ENCODE measurements around the gene AK4. TPM values are rescaled to one million over a fixed set of nuclear protein-coding genes. Genes with fewer than 3 reads are reported as not detected.
"Not testable (repeated sequence)": the region's sequence is repeated elsewhere in the genome, so short reads cannot be mapped to it uniquely, and the experiment has no call there.

The AK4 gene
- total RNA-seq, result 100 to 1,000 TPM; 129 TPM

DNA sequence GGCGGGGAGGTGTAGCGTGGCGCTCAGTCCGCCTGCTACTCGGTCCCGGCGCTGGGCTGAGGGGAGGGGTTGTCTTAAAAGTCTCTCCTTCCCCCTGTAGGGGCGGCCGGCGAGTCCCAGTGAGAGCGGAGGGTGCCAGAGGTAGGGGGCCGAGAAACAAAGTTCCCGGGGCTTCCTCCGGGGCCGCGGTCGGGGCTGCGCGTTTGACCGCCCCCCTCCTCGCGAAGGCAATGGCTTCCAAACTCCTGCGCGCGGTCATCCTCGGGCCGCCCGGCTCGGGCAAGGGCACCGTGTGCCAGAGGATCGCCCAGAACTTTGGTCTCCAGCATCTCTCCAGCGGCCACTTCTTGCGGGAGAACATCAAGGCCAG lies at the start of gene AK4:
AK4 (plus strand) TSS at position 26 of the 370 bp plus-strand sequence; CDS start at position 231, 205 bp downstream.
- DNase-seq, H3K9me3 Mint-ChIP-seq: not testable (repeated sequence)
- Mint-ChIP-seq H3K36me3 (peaks cover 29% of the 10 kb centered on the region), H3K27me3 (peaks cover 50% of the 10 kb centered on the region), H3K4me3 (peak within 1 kb of the TSS; percentile 87), H3K4me1 (peaks cover 25% of the 10 kb centered on the region), H3K27ac (peak within 1 kb of the TSS; percentile 86)

DNA sequence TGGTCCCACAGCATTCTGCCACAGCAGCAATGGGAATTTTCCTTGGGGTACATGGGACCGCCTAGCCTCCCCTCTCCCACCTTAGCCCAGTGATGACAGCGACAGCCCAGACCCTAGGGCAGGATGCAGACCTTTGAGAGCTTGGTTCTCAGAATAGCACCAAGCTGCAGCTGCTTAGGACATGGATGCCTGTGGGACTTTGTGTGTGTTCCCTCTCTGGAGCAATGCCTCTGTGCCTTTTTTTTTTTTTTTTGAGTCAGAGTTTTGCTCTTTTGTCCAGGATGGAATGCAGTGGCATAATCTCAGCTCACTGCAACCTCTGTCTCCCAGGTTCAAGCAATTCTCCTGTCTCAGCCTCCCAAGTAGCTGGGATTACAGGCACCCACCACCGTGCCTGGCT lies 44.2 kb upstream of the AK4 start:
- DNase-seq, result no peak
- Mint-ChIP-seq H3K36me3 (no peaks in the 10 kb centered on the region), H3K27me3 (no peaks in the 10 kb centered on the region), H3K9me3 (peaks cover 9% of the 10 kb centered on the region), H3K4me1 (no peaks in the 10 kb centered on the region), H3K27ac (no peak overlapping the region), H3K4me3 (no peak overlapping the region)

DNA sequence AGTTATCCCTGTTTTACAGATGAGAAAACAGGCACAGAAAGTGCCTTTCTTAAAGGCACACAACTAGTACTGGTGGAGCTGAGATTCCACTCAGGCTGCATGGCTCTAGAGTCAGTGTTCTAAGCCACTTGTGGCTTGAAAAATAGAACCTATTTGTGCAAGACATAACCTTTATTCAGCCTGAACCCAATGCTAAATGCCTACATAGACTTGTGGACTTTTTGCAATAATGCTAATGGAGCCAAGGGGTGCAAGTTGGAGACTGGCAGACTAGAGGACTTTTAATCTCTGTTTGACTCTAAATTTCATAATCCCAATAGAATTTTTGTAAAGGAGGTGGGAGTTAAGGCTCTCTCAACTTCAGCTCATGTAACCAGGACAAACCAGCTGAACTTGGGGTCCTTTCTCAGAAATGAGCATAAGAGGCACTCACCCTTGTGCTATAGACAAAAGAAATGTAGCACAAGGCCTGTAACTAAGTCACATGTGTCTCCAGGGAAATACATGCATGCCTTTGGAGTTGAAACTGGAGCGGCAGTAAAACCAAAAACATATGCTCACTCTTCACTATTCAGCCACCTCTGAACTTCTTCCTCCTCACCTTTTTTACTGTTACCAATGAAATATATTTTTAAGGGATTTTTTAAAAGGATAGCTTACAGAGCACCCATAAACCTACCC lies 43.0 kb upstream of the AK4 start:
- H3K4me3 Mint-ChIP-seq, result no peak overlapping the region
- peaks cover 5% of the 10 kb centered on the region for H3K9me3 Mint-ChIP-seq
- DNase-seq, result no peak
- no peaks in the 10 kb centered on the region for H3K36me3 Mint-ChIP-seq
- peaks cover 4% of the 10 kb centered on the region for H3K27me3 Mint-ChIP-seq
- H3K4me1 Mint-ChIP-seq, result no peaks in the 10 kb centered on the region
- no peak overlapping the region for H3K27ac Mint-ChIP-seq

DNA sequence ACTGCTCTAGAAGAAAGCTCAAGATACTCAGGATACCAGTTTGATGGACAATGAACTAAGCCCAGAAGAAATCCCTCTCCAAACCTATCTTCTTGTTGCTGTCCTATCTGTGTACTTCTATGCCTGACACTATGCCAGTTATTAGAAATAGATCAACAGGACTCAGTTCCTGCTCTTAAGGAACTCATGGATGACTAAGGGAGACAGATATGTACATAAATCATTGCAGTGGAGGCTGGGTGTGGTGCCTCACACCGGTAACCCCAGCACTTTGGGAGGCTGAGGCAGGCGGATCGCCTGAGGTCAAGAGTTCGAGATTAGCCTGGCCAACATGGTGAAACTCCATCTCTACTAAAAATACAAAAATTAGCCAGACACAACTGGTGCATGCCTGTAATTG lies 42.4 kb upstream of the AK4 start:
- no peak for DNase-seq
- H3K36me3 Mint-ChIP-seq, result no peaks in the 10 kb centered on the region
- no peak overlapping the region for H3K4me3 Mint-ChIP-seq
- H3K4me1 Mint-ChIP-seq, result no peaks in the 10 kb centered on the region
- no peak overlapping the region for H3K27ac Mint-ChIP-seq
- peaks cover 4% of the 10 kb centered on the region for H3K27me3 Mint-ChIP-seq
- peaks cover 2% of the 10 kb centered on the region for H3K9me3 Mint-ChIP-seq

DNA sequence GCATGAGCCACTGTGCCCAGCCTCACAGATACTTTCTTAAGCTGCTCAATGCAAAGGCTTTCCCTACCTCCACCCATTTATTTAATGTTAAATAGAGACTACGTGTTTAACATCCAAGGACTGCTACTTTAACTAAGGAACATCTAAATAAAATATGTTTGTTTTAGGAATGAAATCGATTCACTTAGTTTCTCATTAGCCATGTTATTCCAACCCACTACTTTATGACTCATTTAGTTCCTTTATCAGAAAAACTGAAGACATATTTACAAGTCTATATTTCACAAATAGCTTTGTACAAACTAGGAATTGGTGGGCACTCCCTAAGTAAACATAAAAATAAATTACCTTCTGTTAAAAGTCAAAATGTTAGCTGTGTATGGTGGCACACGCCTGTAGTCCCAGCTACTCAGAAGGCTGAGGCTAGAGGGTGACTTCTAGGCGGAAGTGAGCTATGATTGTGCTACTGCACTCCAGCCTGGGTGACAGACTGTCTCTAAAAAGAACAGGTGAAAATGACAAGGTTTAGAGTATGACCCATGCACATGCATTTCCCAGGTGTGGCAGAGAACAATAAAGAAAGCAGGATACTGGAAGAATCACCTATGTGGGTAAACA lies 39.9 kb upstream of the AK4 start:
- H3K4me3 Mint-ChIP-seq, result no peak overlapping the region
- H3K36me3 Mint-ChIP-seq, result no peaks in the 10 kb centered on the region
- H3K9me3 Mint-ChIP-seq, result no peaks in the 10 kb centered on the region
- no peaks in the 10 kb centered on the region for H3K4me1 Mint-ChIP-seq
- H3K27ac Mint-ChIP-seq, result no peak overlapping the region
- H3K27me3 Mint-ChIP-seq, result peaks cover 4% of the 10 kb centered on the region
- DNase-seq, result no peak

DNA sequence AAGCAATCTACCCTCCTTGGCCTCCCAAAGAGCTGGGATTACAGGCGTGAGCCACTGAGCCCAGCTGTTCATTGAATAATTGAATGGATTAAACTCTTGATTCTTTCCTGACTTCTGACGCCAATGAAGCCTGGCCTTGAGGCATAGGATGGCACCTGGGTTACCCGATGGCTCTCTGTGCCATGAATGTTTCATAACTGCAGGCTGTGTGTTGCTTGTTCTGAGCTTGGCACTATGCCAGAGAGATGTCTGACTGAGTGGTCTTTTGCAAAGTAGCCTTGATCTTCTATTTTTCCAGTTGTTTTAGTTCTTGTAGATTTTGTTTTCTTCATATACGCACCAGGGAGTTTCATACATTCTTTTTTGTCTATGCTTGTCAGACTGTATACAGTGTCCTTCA lies 38.5 kb upstream of the AK4 start:
- peaks cover 4% of the 10 kb centered on the region for H3K27me3 Mint-ChIP-seq
- no peak for DNase-seq
- H3K36me3 Mint-ChIP-seq, result no peaks in the 10 kb centered on the region
- no peak overlapping the region for H3K4me3 Mint-ChIP-seq
- H3K27ac Mint-ChIP-seq, result no peak overlapping the region
- H3K4me1 Mint-ChIP-seq, result no peaks in the 10 kb centered on the region
- H3K9me3 Mint-ChIP-seq, result no peaks in the 10 kb centered on the region

DNA sequence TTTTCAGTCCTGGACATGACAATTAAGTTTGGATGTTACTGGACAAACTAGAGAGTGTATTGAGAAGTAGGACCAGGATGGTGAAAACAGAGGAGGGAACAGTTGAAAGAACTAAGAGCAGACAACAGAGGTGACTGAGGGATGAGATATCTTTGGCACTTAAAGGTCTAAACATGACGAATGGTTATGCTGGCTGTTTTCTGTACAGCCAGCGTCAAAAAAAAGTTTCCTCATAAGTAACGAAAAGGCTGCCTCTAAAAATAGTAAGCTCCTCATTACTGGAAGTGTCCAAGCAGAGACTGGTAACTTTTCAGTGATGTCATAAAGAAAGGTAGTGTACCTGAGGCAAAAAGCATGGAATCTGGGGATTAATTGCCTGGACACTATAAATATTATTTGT lies 35.2 kb upstream of the AK4 start:
- Mint-ChIP-seq H3K4me3 (no peak overlapping the region), H3K27ac (no peak overlapping the region), H3K4me1 (no peaks in the 10 kb centered on the region), H3K36me3 (no peaks in the 10 kb centered on the region), H3K27me3 (peaks cover 4% of the 10 kb centered on the region), H3K9me3 (no peaks in the 10 kb centered on the region)
- DNase-seq, result no peak

DNA sequence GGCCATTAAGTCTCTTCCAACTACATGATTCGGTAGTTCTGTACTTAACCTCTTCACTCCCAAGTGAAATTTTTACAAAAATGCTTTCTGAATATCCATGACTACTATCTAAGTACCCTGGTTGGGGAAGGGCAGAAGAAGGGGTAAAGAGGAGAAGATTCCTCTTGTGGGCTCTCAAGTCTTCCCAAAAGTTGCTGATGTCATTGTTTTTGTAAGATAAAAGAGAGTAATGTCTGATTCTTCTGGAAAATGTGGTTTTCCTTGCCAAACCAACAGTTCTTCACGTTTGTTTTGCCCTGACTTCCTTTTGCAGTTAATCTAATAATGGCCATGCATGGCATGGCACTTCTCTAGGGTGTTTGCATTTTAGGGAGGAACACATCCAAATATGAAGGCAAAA lies 34.7 kb upstream of the AK4 start:
- Mint-ChIP-seq H3K36me3 (no peaks in the 10 kb centered on the region), H3K4me1 (no peaks in the 10 kb centered on the region), H3K4me3 (no peak overlapping the region), H3K9me3 (no peaks in the 10 kb centered on the region), H3K27ac (no peak overlapping the region), H3K27me3 (peaks cover 4% of the 10 kb centered on the region)
- no peak for DNase-seq

DNA sequence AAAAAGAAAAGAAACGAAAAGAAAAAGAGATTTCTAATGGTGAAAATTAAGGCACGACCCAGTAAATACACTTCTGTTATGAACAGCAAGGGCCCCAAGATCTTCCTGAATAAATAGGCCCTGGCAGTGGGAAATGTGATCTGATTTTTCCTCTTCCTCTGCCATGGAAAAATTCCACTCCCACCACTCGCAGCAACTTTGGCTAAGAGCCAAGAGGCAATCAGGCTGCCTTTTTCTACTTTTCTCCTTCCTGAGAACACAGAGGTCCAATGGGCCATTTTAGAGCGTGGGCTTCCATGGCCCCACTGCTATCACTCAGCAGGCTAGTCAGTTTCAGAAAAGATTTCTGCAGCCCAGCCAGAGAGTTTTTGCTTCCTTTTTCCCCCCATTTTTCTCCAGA lies 33.7 kb upstream of the AK4 start:
- H3K4me3 Mint-ChIP-seq, result no peak overlapping the region
- H3K4me1 Mint-ChIP-seq, result no peaks in the 10 kb centered on the region

DNA sequence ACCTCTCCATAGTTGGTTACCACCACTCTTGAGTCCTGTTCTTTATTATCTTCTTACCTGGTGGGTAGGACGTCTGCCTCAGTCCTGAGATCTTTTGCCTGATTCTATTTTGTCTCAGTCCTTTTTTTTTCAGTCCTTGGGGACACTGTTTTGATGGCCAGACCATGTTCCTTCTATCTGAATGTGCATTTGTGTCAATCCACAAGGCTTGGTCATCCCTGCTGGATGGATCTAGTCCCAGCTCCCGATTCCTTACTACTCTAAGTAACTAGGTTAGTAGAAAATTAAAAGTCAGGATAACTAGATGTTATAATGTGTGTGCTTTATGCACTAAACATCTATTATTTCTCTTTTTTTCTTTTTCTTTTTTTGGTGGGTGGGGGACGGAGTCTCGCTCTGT lies 28.1 kb upstream of the AK4 start:
- Mint-ChIP-seq H3K9me3 (no peaks in the 10 kb centered on the region), H3K4me3 (no peak overlapping the region), H3K27ac (no peak overlapping the region), H3K4me1 (no peaks in the 10 kb centered on the region), H3K27me3 (peaks cover 10% of the 10 kb centered on the region), H3K36me3 (no peaks in the 10 kb centered on the region)
- no peak for DNase-seq

More for the DNA sequence above, 33.7 kb upstream of the AK4 start:
- H3K9me3 Mint-ChIP-seq, result no peaks in the 10 kb centered on the region
- no peak overlapping the region for H3K27ac Mint-ChIP-seq
- no peaks in the 10 kb centered on the region for H3K36me3 Mint-ChIP-seq
- DNase-seq, result no peak
- peaks cover 4% of the 10 kb centered on the region for H3K27me3 Mint-ChIP-seq

DNA sequence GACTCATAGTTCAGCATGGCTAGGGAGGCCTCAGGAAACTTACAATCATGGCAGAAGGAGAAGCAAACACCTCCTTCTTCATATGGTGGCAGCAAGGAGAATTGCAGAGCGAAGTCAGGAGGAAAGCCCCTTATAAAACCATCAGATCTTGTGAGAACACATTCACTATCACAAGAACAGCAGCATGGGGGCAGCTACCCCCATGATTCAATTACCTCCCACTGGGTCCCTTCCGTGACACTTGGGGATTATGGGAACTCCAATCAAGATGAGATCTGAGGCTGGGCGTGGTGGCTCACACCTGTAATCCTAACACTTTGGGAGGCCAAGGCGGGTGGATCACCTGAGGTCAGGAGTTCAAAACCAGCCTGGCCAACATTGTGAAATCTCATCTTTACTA lies 18.9 kb upstream of the AK4 start:
- H3K4me1 Mint-ChIP-seq, H3K4me3 Mint-ChIP-seq, H3K36me3 Mint-ChIP-seq, H3K9me3 Mint-ChIP-seq, H3K27ac Mint-ChIP-seq, DNase-seq: not testable (repeated sequence)
- H3K27me3 Mint-ChIP-seq, result peaks cover 22% of the 10 kb centered on the region

DNA sequence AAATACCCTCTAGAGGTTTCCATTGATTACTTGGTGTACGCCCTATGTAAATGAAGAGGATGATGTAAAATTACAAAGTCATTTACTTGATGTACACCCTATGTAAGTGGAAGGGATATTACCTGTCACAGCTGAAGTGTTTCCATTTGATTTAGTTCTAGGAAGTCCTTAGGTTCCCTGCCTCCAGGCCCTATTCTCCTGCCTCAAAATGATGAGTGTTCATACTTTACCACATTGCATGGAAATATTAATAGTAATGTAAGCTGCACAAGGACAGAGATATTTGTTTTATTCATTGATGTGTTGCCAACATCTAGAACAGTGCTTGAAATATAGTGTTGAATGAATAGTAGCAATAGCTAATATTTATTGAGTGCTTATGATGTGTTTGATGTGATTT lies 9.5 kb upstream of the AK4 start:
- no peaks in the 10 kb centered on the region for H3K9me3 Mint-ChIP-seq
- H3K27ac Mint-ChIP-seq, result no peak overlapping the region
- H3K27me3 Mint-ChIP-seq, result peaks cover 9% of the 10 kb centered on the region
- H3K4me1 Mint-ChIP-seq, result no peaks in the 10 kb centered on the region
- no peaks in the 10 kb centered on the region for H3K36me3 Mint-ChIP-seq
- no peak overlapping the region for H3K4me3 Mint-ChIP-seq
- no peak for DNase-seq

DNA sequence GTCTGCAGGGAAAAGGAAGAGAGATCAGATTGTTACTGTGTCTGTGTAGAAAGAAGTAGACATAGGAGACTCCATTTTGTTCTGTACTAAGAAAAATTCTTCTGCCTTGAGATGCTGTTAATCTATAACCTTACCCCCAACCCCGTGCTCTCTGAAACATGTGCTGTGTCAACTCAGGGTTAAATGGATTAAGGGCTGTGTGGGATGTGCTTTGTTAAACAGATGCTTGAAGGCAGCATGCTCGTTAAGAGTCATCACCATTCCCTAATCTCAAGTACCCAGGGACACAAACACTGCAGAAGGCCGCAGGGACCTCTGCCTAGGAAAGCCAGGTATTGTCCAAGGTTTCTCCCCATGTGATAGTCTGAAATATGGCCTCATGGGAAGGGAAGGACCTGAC lies 8.2 kb upstream of the AK4 start:
- H3K27me3 Mint-ChIP-seq, result peaks cover 19% of the 10 kb centered on the region
- not testable (repeated sequence) for H3K36me3 Mint-ChIP-seq, H3K9me3 Mint-ChIP-seq, H3K4me3 Mint-ChIP-seq, DNase-seq, H3K4me1 Mint-ChIP-seq, H3K27ac Mint-ChIP-seq

DNA sequence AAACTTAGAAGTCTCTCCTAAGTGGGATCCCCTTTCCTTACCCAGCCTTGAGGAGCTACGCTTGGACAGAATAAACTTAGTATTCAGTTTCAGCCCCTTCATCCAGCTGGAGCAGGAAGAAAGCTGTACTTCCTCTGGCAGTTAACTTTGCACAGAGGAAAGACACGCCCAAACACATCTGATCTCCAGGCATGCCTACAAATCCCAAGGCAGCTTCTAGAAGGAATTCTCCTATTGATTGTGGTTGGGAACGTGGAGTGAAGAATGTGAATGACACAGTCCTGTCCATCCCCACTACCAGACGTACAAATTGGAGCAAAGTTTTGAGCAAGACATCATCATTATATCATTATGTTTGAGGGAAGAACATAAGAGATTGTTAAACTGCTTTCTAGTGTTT lies 6.6 kb upstream of the AK4 start:
- DNase-seq, result no peak
- H3K27me3 Mint-ChIP-seq, result peaks cover 29% of the 10 kb centered on the region
- H3K4me1 Mint-ChIP-seq, result peaks cover 2% of the 10 kb centered on the region
- no peaks in the 10 kb centered on the region for H3K36me3 Mint-ChIP-seq
- H3K4me3 Mint-ChIP-seq, result no peak overlapping the region
- H3K9me3 Mint-ChIP-seq, result no peaks in the 10 kb centered on the region
- no peak overlapping the region for H3K27ac Mint-ChIP-seq

DNA sequence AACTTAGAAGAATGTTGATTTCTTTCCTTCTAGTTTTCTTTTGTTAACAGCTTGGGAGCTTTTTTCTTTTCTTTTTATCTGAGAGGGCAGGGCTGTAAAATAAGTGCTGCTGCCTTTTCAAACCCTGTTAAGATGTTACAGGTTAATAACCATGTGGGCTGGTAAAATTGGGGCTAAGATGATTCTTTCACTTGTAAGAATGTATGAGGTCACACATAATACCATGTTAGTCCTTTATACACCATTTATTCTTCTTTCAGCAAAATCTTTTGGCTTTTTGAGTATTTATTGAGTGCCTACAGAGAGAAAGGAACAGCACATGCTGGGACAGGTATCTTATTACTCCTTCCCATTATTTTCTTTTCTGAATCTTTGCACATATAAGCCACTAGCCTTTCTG lies 6.1 kb upstream of the AK4 start:
- no peaks in the 10 kb centered on the region for H3K9me3 Mint-ChIP-seq
- H3K27ac Mint-ChIP-seq, result no peak overlapping the region
- no peak overlapping the region for H3K4me3 Mint-ChIP-seq
- DNase-seq, result no peak
- H3K27me3 Mint-ChIP-seq, result peaks cover 34% of the 10 kb centered on the region
- peaks cover 8% of the 10 kb centered on the region for H3K4me1 Mint-ChIP-seq
- H3K36me3 Mint-ChIP-seq, result no peaks in the 10 kb centered on the region

DNA sequence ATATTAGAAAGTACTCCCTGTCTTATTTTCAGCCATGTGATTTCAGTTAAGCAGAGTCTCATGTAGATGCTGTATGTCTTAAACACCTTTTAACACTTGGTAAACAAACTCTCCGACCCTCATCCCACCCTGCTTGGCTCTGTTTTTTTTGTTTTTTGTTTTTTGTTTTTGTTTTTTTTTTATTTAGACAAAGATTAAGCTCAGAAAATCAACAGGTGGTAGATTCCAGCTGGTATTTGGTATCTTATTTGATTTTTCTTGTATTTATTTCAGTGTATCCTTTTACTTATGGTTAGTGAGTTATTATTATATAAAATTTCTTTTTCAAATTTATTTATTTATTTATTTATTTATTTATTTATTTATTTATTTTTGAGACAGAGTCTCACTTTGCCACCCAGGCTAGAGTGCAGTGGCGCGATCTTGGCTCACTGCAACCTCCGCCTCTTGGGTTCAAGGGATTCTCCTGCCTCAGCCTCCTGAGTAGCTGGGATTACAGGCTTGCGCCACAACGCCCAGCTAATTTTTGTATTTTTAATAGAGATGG lies 4.8 kb upstream of the AK4 start:
- Mint-ChIP-seq H3K4me1 (peaks cover 11% of the 10 kb centered on the region), H3K27me3 (peaks cover 37% of the 10 kb centered on the region)
- not testable (repeated sequence) for H3K27ac Mint-ChIP-seq, H3K9me3 Mint-ChIP-seq, H3K36me3 Mint-ChIP-seq, H3K4me3 Mint-ChIP-seq, DNase-seq

All from activated naive CD8-positive, alpha-beta T cell treated with anti-CD3 and anti-CD28 coated beads for 36 hours (primary cell).